Urinary bladder (tissue), 4 donors: Measurements from ENCODE around the gene SUN1. TPM values are rescaled to one million over a fixed set of nuclear protein-coding genes. Genes with fewer than 3 reads are reported as not detected.

ENCODE experiments used
- DNase-seq: peaks from one replicate; pipeline ENCODE4 v3.0.0-alpha.2; 2015; ENCODE audit errors: extremely low spot score
- H3K27ac ChIP-seq: one replicate; pipeline ENCODE4 v1.5.1; 2013; ENCODE audit warnings: low read depth, mild to moderate bottlenecking, moderate library complexity
- H3K36me3 ChIP-seq: one replicate; pipeline ENCODE4 v1.6.1; 2013; ENCODE audit warnings: mild to moderate bottlenecking, moderate library complexity; ENCODE audit not compliant: insufficient read depth
- H3K4me1 ChIP-seq: one replicate; pipeline ENCODE4 v1.6.1; 2013; ENCODE audit warnings: mild to moderate bottlenecking, moderate library complexity; ENCODE audit not compliant: insufficient read depth
- H3K4me3 ChIP-seq: one replicate; pipeline ENCODE4 v1.5.1; 2013; ENCODE audit warnings: low read depth, low read length
- WGBS: extraction: QIAGEN DNeasy Blood & Tissue Kit; methylation state at CpG from one replicate; pipeline ENCODE4 v1.1.7; 2013; 5-methylcytosine and 5-hydroxymethylcytosine counted together
- polyA plus RNA-seq: library from polyadenylated mRNA; stranded (reverse); fragments of 200-250 nt; gene quantifications from one replicate; pipeline ENCODE4 v1.2.3, GENCODE V29; 2013
- total RNA-seq: library from RNA; depleted of rRNA; stranded (reverse); fragments of >200 nt; gene quantifications from one replicate; pipeline ENCODE4 v1.2.3, GENCODE V29; 2014
- donor health status: healthy with polysubstance abuse.
- donor health status: healthy.

SUN1 gene
- total and polyA plus RNA-seq, 2 donors = 103 to 238 TPM

DNA sequence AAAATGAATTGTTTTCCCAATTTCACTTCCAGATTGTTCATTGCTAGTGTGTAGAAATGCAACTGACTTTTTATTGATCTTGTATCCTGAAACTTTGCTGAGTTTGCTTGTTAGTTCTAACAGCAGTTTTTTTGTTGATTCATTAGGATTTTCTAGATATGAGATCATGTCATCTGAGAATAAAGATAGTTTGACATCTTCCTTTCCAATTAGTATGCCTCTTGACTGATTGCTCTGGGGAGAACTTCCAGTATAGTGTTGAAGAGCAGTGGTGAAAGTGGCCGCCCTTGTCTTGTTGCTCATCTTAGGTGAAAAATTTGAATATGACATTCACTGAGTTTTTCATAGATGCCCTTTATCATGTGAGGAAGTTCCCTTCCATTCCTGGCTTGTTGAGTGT, 11.9 kb upstream of the SUN1 start:
- Histone ChIP-seq H3K27ac (no peak overlapping the region), H3K36me3 (no peaks in the 10 kb centered on the region), H3K4me3 (no peak overlapping the region), H3K4me1 (no peaks in the 10 kb centered on the region)
- WGBS = 91% methylated on average over 1 of the region's 1 CpG
- DNase-seq = no peak

- H3K27ac ChIP-seq = no peak overlapping the region
- H3K4me1 ChIP-seq = no peaks in the 10 kb centered on the region
- H3K36me3 ChIP-seq = no peaks in the 10 kb centered on the region
- DNase-seq = no peak
- H3K4me3 ChIP-seq = no peak overlapping the region
- 59% methylated on average over 11 of the region's 11 CpGs for WGBS
Measured at GRCh38 chr7:821688-822087, 10.6 kb upstream of the SUN1 start.

- no peak for DNase-seq
- H3K4me3 ChIP-seq = no peak overlapping the region
- no peaks in the 10 kb centered on the region for H3K4me1 ChIP-seq
- WGBS = 90% methylated on average over 32 of the region's 32 CpGs
- H3K27ac ChIP-seq = no peak overlapping the region
- H3K36me3 ChIP-seq = no peaks in the 10 kb centered on the region
Measured at GRCh38 chr7:822692-823276, 9.5 kb upstream of the SUN1 start.

GRCh38 chr7:823649-824048, 8.6 kb upstream of the SUN1 start:
- Histone ChIP-seq H3K27ac (peak overlapping the region; percentile 73), H3K4me1 (no peaks in the 10 kb centered on the region), H3K4me3 (no peak overlapping the region), H3K36me3 (no peaks in the 10 kb centered on the region)
- no peak for DNase-seq
- WGBS = 65% methylated on average over 8 of the region's 8 CpGs

- Histone ChIP-seq H3K4me1 (no peaks in the 10 kb centered on the region), H3K36me3 (no peaks in the 10 kb centered on the region), H3K27ac (peak overlapping the region; percentile 73), H3K4me3 (no peak overlapping the region)
- no peak for DNase-seq
- WGBS = 58% methylated on average over 7 of the region's 7 CpGs
Measured at GRCh38 chr7:824081-824480, 8.2 kb upstream of the SUN1 start.

DNA sequence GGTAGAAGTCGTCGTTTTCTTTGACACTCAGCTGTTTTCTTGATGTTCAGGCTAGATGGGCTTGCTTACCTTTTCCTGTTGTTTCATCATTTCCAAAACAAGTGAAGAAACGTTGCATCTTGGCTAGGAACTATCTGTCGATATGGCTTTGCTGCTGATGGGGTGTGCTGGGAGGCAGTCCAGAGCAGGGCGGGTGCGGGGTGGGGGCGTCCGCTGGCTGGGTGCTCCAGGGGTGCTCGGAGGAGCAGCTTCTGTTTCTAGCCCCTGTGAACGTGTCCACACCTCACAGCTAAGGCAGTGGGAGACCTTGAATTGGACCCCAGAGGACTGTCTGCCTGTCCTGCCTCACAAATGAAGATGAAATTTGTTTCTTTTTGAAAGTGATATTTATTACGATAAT, 7.6 kb upstream of the SUN1 start:
- H3K4me3 ChIP-seq = no peak overlapping the region

DNA sequence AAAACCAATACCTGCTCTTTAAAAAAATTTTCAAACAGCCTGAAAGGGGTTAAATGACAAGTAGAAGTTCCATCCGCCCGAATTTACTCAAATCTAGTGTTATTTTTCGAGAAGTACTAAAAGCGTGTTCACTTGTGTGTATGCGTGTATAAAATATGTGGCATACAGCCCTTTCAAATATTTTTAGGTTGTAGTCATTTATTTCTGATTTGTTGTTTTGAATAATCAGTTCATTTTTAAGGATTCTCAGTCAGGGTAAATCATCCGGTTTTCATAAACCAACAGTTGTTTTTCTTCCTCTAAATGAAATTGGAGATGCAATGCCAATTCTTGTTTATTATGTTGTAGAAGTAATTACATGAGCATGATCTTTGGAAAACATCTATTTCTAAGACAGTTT, 6.9 kb upstream of the SUN1 start:
- no peak for DNase-seq
- Histone ChIP-seq H3K27ac (no peak overlapping the region), H3K36me3 (no peaks in the 10 kb centered on the region), H3K4me1 (peaks cover under 1% of the 10 kb centered on the region), H3K4me3 (no peak overlapping the region)
- WGBS = 35% methylated on average over 6 of the region's 6 CpGs

More for the DNA sequence above, 7.6 kb upstream of the SUN1 start:
- DNase-seq = no peak
- WGBS = 54% methylated on average over 11 of the region's 11 CpGs
- Histone ChIP-seq H3K36me3 (no peaks in the 10 kb centered on the region), H3K27ac (peak overlapping the region; percentile 56), H3K4me1 (no peaks in the 10 kb centered on the region)

DNA sequence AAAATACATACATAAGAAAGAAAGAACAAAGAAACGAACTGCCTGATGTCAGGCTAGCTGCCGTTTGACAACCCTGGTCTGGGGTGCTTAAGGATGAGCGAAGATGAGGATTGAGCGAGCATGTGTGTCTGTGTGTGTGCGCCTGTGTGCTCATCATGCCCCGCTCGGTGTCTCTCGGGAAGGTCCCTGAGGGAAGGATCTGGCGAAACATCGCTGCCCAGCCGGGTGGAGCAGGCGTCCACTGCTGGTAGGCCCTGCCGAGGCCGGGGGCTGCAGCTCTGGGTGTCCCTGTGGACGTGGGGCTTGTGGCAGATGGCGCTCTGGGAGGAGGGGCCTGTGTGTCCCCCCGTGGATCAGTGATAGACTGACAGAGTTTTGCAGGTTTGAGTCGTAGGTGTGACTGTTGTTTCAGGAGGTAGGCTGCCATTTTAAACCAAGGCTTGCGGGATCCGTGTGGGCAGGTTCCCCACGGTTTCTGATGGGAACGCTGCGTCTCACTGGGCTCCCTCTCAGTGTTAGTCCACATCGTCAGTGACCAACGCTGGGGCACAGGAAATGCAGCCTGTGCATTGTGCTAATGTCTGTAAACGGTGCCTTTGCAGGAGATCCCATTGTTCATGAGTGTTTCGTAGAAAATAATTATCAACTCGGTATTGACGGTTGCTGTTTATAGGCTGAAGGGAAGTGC, 5.9 kb upstream of the SUN1 start:
- Histone ChIP-seq H3K4me1 (peaks cover 5% of the 10 kb centered on the region), H3K27ac (peak overlapping the region; percentile 13), H3K36me3 (no peaks in the 10 kb centered on the region), H3K4me3 (no peak overlapping the region)
- no peak for DNase-seq
- WGBS = 75% methylated on average over 29 of the region's 29 CpGs

DNA sequence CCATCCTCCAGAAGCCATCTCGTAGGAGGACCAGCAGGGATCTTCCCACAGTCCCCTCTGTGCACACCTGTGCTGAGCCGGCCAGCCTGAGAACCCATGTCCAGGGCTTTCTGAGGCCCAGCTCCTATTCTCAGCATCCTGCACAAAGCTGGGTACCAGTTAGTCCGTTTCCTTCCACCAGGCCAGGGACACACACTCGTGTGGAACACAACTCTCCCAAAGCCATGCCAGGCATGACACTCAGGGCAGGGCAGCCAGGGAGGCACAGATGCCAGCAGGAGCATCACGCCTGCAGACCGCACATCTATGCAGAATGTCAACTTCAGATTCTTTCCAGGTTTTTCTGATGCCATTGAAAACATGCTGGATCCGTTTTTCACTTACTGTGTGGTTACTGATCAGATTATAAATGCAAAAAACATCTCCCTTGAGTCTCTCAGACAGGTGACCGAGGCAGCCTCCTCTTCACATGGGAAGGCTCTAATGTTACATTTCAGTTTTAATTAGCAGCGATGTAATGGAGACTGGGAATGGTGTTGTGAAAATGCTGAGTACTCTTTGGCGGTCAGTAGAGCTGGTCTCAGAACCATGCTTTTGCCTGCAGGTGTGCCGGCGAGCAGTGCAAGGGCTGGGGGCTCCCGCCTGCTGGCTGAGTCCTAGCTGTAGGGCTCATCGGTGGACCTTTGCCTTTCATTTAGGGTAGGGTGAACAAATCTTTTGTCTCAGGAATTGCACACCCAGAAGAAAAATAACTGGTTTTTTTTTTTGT, 3.3 kb upstream of the SUN1 start:
- Histone ChIP-seq H3K4me3 (no peak overlapping the region), H3K27ac (no peak overlapping the region), H3K4me1 (peaks cover 5% of the 10 kb centered on the region), H3K36me3 (no peaks in the 10 kb centered on the region)
- WGBS = 86% methylated on average over 14 of the region's 14 CpGs
- no peak for DNase-seq

GRCh38 chr7:830069-830468, 2.2 kb upstream of the SUN1 start:
- peaks cover 5% of the 10 kb centered on the region for H3K4me1 ChIP-seq
- H3K4me3 ChIP-seq = no peak overlapping the region
- DNase-seq = no peak
- H3K27ac ChIP-seq = no peak overlapping the region
- no peaks in the 10 kb centered on the region for H3K36me3 ChIP-seq
- 87% methylated on average over 12 of the region's 12 CpGs for WGBS

GRCh38 chr7:831596-832166, 595 bp upstream of the SUN1 start:
- peak; percentile 78 for DNase-seq
- peak overlapping the region; percentile 12 for H3K4me3 ChIP-seq
- H3K27ac ChIP-seq = peak overlapping the region; percentile 79
- H3K36me3 ChIP-seq = no peaks in the 10 kb centered on the region
- peaks cover 5% of the 10 kb centered on the region for H3K4me1 ChIP-seq
- 11% methylated on average over 7 of the region's 7 CpGs for WGBS

GRCh38 chr7:832968-833424, 720 bp downstream of the SUN1 start:
- Histone ChIP-seq H3K4me3 (no peak overlapping the region), H3K27ac (no peak overlapping the region), H3K36me3 (no peaks in the 10 kb centered on the region), H3K4me1 (peaks cover 5% of the 10 kb centered on the region)
- DNase-seq = no peak
- 89% methylated on average over 15 of the region's 15 CpGs for WGBS

DNA sequence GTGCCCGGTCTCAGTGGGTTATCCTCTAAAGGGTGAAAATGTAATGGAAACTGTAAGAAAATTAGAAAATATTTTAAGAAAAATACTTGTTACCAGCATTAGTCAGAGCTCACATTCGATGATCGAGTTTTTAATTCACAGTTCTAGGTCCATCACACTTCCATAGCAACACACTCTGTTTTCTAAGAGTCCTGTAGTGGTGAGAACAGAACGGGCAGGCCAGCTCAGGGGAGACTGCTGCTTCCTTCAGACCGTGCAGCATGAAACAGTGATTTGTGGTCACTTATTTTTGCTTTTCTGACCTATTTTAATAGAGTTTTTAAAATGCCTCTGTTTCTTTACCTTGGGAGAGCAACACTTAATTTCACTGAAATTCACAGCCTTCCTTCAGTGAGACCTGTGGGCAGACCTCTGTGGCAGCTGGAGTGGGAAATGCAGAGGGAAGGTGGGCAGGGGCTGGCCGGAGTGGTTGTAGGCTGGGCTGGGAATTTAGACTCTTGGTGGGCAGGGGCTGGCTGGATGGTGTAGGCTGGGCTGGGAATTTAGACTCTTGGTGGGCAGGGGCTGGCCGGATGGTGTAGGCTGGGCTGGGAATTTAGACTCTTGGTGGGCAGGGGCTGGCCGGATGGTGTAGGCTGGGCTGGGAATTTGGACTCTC, 1.5 kb downstream of the SUN1 start:
- Histone ChIP-seq H3K4me3 (no peak overlapping the region), H3K36me3 (no peaks in the 10 kb centered on the region), H3K27ac (no peak overlapping the region), H3K4me1 (peaks cover 5% of the 10 kb centered on the region)
- WGBS = 86% methylated on average over 8 of the region's 8 CpGs
- DNase-seq = no peak
